GM13976 (cell line): Measurements from ENCODE around the gene KRT6B.

Source experiments
- DNase-seq: peaks from one replicate; pipeline ENCODE4 v3.0.0; 2012; ENCODE audit warnings: low spot score
- CTCF ChIP-seq: IDR thresholded peaks from 2 replicates; pipeline ENCODE4 v1.5.1; 2012; ENCODE audit warnings: borderline replicate concordance, mild to moderate bottlenecking; ENCODE audit not compliant: insufficient read depth; ENCODE audit errors: extremely low read depth, missing control alignments, control extremely low read depth
- in situ Hi-C: fragments of 300-500 bp; cut with MboI; formaldehyde crosslinking; loops from one replicate; pipeline ENCODE4 v1.12.0; 2022; ENCODE audit warnings: low sequenced_read_pairs, mixed read lengths, inconsistent platforms; ENCODE audit not compliant: unreplicated experiment

Gene KRT6B

DNA sequence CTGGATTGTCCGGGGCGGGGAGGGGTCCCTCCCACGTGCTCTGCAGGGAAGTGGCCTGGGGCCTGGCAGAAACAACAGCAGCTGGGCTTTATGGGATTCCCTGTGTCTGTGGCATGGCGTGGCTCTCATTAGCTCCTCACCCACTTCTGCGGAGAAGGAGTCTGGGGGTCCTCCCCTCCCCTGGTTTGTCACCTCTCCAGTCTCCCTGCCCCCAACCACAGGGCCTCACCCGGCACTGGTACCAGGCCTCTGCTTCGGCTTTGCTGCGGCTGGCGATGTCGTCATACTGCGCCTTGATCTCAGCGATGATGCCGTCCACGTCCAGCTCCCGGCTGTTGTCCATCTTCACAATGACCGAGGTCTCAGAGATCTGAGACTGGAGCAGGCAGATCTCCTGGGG is 52.2 kb downstream of the KRT6B start:
- no peak for DNase-seq
- no peak for TF ChIP-seq CTCF
- in situ Hi-C loops = no loop called here

- DNase-seq = no peak
- in situ Hi-C loops = no loop called here
- TF ChIP-seq CTCF = no peak
Measured at GRCh38 chr12:52398176-52398575, 53.8 kb downstream of the KRT6B start.

DNA sequence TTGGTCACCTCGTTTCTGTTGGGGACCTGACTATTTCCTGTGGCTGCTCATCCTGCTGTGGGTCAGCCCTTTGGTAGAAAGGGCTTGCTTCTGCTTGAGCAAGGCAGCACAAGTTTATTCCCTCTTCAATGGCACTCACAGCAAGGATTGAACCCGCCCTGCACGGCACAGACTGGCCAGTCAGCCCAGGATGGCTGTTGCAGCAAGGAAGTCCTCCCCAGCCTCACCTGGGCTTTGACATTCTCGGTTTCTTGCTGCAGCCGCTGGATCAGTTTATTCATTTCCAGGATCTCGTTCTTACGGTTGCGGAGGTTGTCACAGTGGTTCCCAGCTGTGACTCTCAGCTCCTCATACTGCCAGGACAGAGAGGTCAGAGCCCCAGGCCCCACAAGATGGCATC is 55.3 kb downstream of the KRT6B start:
- in situ Hi-C loops = no loop called here
- no peak for TF ChIP-seq CTCF
- DNase-seq = no peak
